KMS-11 (cell line): ENCODE data around the gene USP3.

ENCODE experiments used
- H2AFZ ChIP-seq: fragments of 200-600 bp; sonication (generic); 2 replicates; pipeline ENCODE4 v1.6.1; 2016; ENCODE audit warnings: antibody characterized with exemption, mixed run types, low read depth
- H3K27ac ChIP-seq: fragments of 200-600 bp; sonication (generic); 2 replicates; pipeline ENCODE4 v1.6.1; 2016; ENCODE audit warnings: mild to moderate bottlenecking, mixed run types
- H3K27me3 ChIP-seq: fragments of 200-600 bp; sonication (generic); 2 replicates; pipeline ENCODE4 v1.6.1; 2017; ENCODE audit warnings: mild to moderate bottlenecking, low read depth, mixed run types, moderate library complexity; ENCODE audit not compliant: insufficient read depth
- H3K36me3 ChIP-seq: fragments of 200-600 bp; sonication (generic); 2 replicates; pipeline ENCODE4 v1.6.1; 2017; ENCODE audit warnings: mild to moderate bottlenecking, mixed run types; ENCODE audit not compliant: insufficient read depth
- H3K4me1 ChIP-seq: fragments of 200-600 bp; sonication (generic); 2 replicates; pipeline ENCODE4 v1.6.1; 2016; ENCODE audit warnings: mild to moderate bottlenecking, low read depth, mixed run types; ENCODE audit not compliant: poor library complexity, severe bottlenecking
- H3K4me2 ChIP-seq: fragments of 200-600 bp; sonication (generic); 2 replicates; pipeline ENCODE4 v1.7.0; 2016; ENCODE audit warnings: mild to moderate bottlenecking, mixed run types
- H3K4me3 ChIP-seq: fragments of 200-600 bp; sonication (generic); IDR thresholded peaks from 2 replicates; pipeline ENCODE4 v1.6.1; 2017; ENCODE audit warnings: low read depth, low read length, mixed read lengths; ENCODE audit not compliant: insufficient read depth
- H3K79me2 ChIP-seq: fragments of 200-600 bp; sonication (generic); 2 replicates; pipeline ENCODE4 v1.6.1; 2016; ENCODE audit warnings: low read depth, mixed run types; ENCODE audit not compliant: insufficient read depth
- H3K9ac ChIP-seq: fragments of 200-600 bp; sonication (generic); 2 replicates; pipeline ENCODE4 v1.6.1; 2016; ENCODE audit warnings: mild to moderate bottlenecking, mixed run types
- H4K20me1 ChIP-seq: fragments of 200-600 bp; sonication (generic); 2 replicates; pipeline ENCODE4 v1.6.1; 2016; ENCODE audit warnings: mild to moderate bottlenecking, mixed run types; ENCODE audit not compliant: insufficient read depth
- CTCF ChIP-seq: fragments of 200-600 bp; sonication (generic); conservative IDR thresholded peaks from 2 replicates; pipeline ENCODE4 v1.6.1; 2017; ENCODE audit warnings: low read depth, mild to moderate bottlenecking, antibody characterized with exemption, low read length, moderate library complexity, mixed read lengths

Gene USP3

DNA sequence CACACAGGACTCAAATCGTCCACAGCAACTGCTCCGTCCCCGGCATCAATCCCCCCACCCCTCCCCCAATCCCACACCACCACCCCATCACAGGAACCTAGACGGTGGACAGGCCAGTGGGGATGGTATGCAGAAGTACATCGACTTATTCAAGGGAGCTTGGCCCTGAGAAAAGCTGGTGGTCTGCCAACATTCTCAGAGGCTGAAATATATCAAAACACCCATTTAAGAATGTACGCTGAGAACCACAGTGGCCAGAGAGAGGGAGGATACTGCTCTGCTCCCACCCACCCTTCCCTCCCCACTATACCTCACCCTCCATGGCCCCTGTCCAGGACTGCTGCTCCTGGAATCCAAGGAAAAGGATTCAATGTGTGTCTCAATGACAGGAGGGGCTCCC lies 12.4 kb upstream of the USP3 start:
- H3K79me2 ChIP-seq: no peaks in the 10 kb centered on the region
- H3K4me2 ChIP-seq: no peak overlapping the region
- H3K4me3 ChIP-seq: no peak overlapping the region
- no peaks in the 10 kb centered on the region for H4K20me1 ChIP-seq
- no peak overlapping the region for H2AFZ ChIP-seq
- no peaks in the 10 kb centered on the region for H3K27me3 ChIP-seq
- no peak for TF ChIP-seq CTCF
- H3K4me1 ChIP-seq: peaks cover 8% of the 10 kb centered on the region
- no peak overlapping the region for H3K27ac ChIP-seq
- H3K9ac ChIP-seq: no peak overlapping the region
- no peaks in the 10 kb centered on the region for H3K36me3 ChIP-seq

DNA sequence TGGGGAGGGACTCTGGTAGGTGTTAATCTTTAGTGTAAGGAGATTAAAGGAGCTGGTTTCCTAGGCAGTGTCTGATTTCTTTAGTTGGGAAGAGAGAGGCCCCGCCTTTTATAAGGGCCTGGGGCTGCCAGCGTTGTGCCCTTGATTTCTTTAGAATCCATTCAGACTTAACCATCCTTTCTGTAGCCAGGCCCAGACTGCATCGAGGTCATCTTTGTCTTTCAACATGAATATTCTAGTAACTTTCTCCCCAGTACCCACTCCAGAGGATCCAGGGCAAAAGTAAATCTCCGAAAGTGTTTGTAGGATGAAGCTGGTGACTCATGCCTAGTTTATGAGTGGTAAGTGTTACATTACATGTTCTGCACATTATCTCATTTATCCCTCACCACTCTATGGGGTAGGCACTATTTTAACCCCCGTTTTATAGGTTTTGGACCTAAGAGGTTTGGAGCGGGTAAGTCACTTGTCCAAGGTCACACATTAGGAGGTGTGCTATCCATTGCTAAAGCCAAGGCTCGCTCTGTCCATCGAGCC lies 11.8 kb upstream of the USP3 start:
- TF ChIP-seq CTCF: no peak
- Histone ChIP-seq H3K79me2 (no peaks in the 10 kb centered on the region), H3K27me3 (no peaks in the 10 kb centered on the region), H3K9ac (no peak overlapping the region), H3K27ac (no peak overlapping the region), H2AFZ (no peak overlapping the region), H3K4me1 (peaks cover 12% of the 10 kb centered on the region), H3K36me3 (no peaks in the 10 kb centered on the region), H3K4me3 (no peak overlapping the region), H3K4me2 (no peak overlapping the region), H4K20me1 (no peaks in the 10 kb centered on the region)

DNA sequence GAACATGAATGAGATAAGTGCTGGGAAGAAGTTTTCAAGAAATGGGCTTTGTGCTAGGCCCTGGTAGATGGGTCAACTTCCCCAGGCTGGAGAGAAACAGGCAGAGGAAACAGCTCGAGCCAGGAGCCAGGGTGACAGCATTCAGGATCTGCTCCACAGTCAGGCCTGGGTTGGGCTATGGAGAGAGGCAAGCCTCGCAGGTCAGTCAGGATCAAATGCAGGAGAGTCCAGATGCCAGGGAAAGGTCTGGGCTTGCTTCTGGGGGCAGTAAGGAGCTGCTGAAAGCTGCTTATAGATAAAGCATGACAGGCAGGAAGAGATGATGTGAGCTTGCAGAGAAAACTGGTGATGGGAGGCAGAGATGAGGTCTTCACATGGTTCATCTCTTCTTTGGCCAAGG lies 11.0 kb upstream of the USP3 start:
- Histone ChIP-seq H3K36me3 (no peaks in the 10 kb centered on the region), H4K20me1 (no peaks in the 10 kb centered on the region), H3K4me1 (peaks cover 18% of the 10 kb centered on the region), H3K27me3 (no peaks in the 10 kb centered on the region), H3K79me2 (no peaks in the 10 kb centered on the region), H3K4me2 (no peak overlapping the region), H3K27ac (no peak overlapping the region), H2AFZ (no peak overlapping the region), H3K9ac (no peak overlapping the region), H3K4me3 (no peak overlapping the region)
- no peak for TF ChIP-seq CTCF

DNA sequence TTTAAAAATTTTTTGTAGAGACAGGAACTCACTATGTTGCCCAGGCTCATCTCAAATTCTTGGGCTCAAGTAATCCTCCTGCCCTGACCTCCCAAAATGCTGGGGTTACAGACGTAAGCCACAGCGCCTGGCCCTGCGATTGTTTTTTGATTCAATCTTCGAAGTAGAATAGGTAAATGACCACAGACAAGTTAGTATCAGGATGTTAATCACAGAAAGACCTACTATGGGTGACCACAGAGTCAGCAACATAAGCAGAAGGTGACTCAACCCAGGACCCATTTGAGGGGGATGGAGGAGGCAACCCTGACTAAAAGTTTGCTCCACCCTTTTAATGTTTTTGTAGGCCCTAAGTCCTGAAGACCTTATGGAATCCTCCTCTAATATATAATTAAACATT lies 10.0 kb upstream of the USP3 start:
- no peak for TF ChIP-seq CTCF
- Histone ChIP-seq H3K79me2 (no peaks in the 10 kb centered on the region), H3K27me3 (no peaks in the 10 kb centered on the region), H3K36me3 (no peaks in the 10 kb centered on the region), H2AFZ (no peak overlapping the region), H3K4me2 (no peak overlapping the region), H3K4me1 (peaks cover 18% of the 10 kb centered on the region), H3K27ac (no peak overlapping the region), H4K20me1 (no peaks in the 10 kb centered on the region), H3K9ac (no peak overlapping the region), H3K4me3 (no peak overlapping the region)
